ENCODE data around the gene THTPA. TPM values are rescaled to one million over a fixed set of nuclear protein-coding genes. Genes with fewer than 3 reads are reported as not detected.

The THTPA gene
- total RNA-seq, 1 donor from 2014 or later = 6.9 TPM

GRCh38 chr14:23603103-23603502 lies 47.0 kb downstream of the THTPA start:
- no peaks in the 10 kb centered on the region for H3K36me3 Mint-ChIP-seq (ENCODE audit: low read depth, unreplicated experiment)
- H3K4me3 Mint-ChIP-seq (ENCODE audit: unreplicated experiment) = no peak overlapping the region
- no peaks in the 10 kb centered on the region for H3K4me1 Mint-ChIP-seq (ENCODE audit: unreplicated experiment)
- no peak overlapping the region for H3K27ac Mint-ChIP-seq (ENCODE audit: unreplicated experiment)
- no peak for DNase-seq (ENCODE audit: low spot score)
- peaks cover 1% of the 10 kb centered on the region for H3K27me3 Mint-ChIP-seq (ENCODE audit: unreplicated experiment)
- H3K9me3 Mint-ChIP-seq (ENCODE audit: unreplicated experiment) = no peaks in the 10 kb centered on the region
- TF ChIP-seq, protein P1, sequence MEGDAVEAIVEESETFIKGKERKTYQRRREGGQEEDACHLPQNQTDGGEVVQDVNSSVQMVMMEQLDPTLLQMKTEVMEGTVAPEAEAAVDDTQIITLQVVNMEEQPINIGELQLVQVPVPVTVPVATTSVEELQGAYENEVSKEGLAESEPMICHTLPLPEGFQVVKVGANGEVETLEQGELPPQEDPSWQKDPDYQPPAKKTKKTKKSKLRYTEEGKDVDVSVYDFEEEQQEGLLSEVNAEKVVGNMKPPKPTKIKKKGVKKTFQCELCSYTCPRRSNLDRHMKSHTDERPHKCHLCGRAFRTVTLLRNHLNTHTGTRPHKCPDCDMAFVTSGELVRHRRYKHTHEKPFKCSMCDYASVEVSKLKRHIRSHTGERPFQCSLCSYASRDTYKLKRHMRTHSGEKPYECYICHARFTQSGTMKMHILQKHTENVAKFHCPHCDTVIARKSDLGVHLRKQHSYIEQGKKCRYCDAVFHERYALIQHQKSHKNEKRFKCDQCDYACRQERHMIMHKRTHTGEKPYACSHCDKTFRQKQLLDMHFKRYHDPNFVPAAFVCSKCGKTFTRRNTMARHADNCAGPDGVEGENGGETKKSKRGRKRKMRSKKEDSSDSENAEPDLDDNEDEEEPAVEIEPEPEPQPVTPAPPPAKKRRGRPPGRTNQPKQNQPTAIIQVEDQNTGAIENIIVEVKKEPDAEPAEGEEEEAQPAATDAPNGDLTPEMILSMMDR (IDR thresholded peaks at IDR 0.05; ENCODE audit: unreplicated experiment) = no peak

- Mint-ChIP-seq H3K9me3 (ENCODE audit: unreplicated experiment) (peaks cover 2% of the 10 kb centered on the region), H3K27me3 (ENCODE audit: unreplicated experiment) (peaks cover 1% of the 10 kb centered on the region), H3K4me1 (ENCODE audit: unreplicated experiment) (no peaks in the 10 kb centered on the region), H3K36me3 (ENCODE audit: low read depth, unreplicated experiment) (peaks cover 1% of the 10 kb centered on the region), H3K4me3 (ENCODE audit: unreplicated experiment) (no peak overlapping the region), H3K27ac (ENCODE audit: unreplicated experiment) (no peak overlapping the region)
- DNase-seq (ENCODE audit: low spot score) = no peak
- TF ChIP-seq, protein P1 (IDR thresholded peaks at IDR 0.05; ENCODE audit: unreplicated experiment) = no peak
Observed at GRCh38 chr14:23604148-23604547, 48.1 kb downstream of the THTPA start.

- no peak for DNase-seq (ENCODE audit: low spot score)
- H3K36me3 Mint-ChIP-seq (ENCODE audit: low read depth, unreplicated experiment) = peaks cover 4% of the 10 kb centered on the region
- H3K4me3 Mint-ChIP-seq (ENCODE audit: unreplicated experiment) = no peak overlapping the region
- H3K9me3 Mint-ChIP-seq (ENCODE audit: unreplicated experiment) = peaks cover 3% of the 10 kb centered on the region
- no peak overlapping the region for H3K27ac Mint-ChIP-seq (ENCODE audit: unreplicated experiment)
- TF ChIP-seq, protein P1 (IDR thresholded peaks at IDR 0.05; ENCODE audit: unreplicated experiment) = no peak
- peaks cover 1% of the 10 kb centered on the region for H3K27me3 Mint-ChIP-seq (ENCODE audit: unreplicated experiment)
- H3K4me1 Mint-ChIP-seq (ENCODE audit: unreplicated experiment) = no peaks in the 10 kb centered on the region
Observed at GRCh38 chr14:23604675-23605170, 48.7 kb downstream of the THTPA start.

- Mint-ChIP-seq H3K27me3 (ENCODE audit: unreplicated experiment) (peaks cover 3% of the 10 kb centered on the region), H3K4me1 (ENCODE audit: unreplicated experiment) (peaks cover 2% of the 10 kb centered on the region), H3K9me3 (ENCODE audit: unreplicated experiment) (peaks cover 3% of the 10 kb centered on the region), H3K27ac (ENCODE audit: unreplicated experiment) (no peak overlapping the region), H3K36me3 (ENCODE audit: low read depth, unreplicated experiment) (peaks cover 4% of the 10 kb centered on the region), H3K4me3 (ENCODE audit: unreplicated experiment) (no peak overlapping the region)
- TF ChIP-seq, protein P1 (IDR thresholded peaks at IDR 0.05; ENCODE audit: unreplicated experiment) = no peak
- no peak for DNase-seq (ENCODE audit: low spot score)
Observed at GRCh38 chr14:23605931-23606585, 50.0 kb downstream of the THTPA start.

- Mint-ChIP-seq H3K36me3 (ENCODE audit: low read depth, unreplicated experiment) (peaks cover 4% of the 10 kb centered on the region), H3K4me1 (ENCODE audit: unreplicated experiment) (peaks cover 2% of the 10 kb centered on the region), H3K27ac (ENCODE audit: unreplicated experiment) (no peak overlapping the region), H3K27me3 (ENCODE audit: unreplicated experiment) (peaks cover 4% of the 10 kb centered on the region), H3K4me3 (ENCODE audit: unreplicated experiment) (no peak overlapping the region), H3K9me3 (ENCODE audit: unreplicated experiment) (peaks cover 3% of the 10 kb centered on the region)
- DNase-seq (ENCODE audit: low spot score) = no peak
- TF ChIP-seq, protein P1 (IDR thresholded peaks at IDR 0.05; ENCODE audit: unreplicated experiment) = no peak
Observed at GRCh38 chr14:23608454-23608853, 52.4 kb downstream of the THTPA start.
